BJ (cell line): ENCODE data around the gene EFHB. TPM values are rescaled to one million over a fixed set of nuclear protein-coding genes. Genes with fewer than 3 reads are reported as not detected.

Experiments used
- CTCF ChIA-PET: fragments of 350-600 bp; formaldehyde crosslinking; extraction: SDS; loops from one replicate; lab custom pipeline; 2021; ENCODE audit warnings: antibody characterized with exemption, inconsistent platforms; lab: Yijun Ruan, JAX
- POLR2A ChIA-PET: fragments of 300-600 bp; sonication (Branson Sonifier 250); formaldehyde crosslinking; extraction: SDS; loops from one replicate; lab custom pipeline; 2021; ENCODE audit warnings: antibody characterized with exemption; lab: Charles Lee
- DNase-seq: peaks from one replicate; pipeline ENCODE4 v3.0.0-alpha.2; 2011; ENCODE audit warnings: low read depth
- H3K27me3 ChIP-seq: 2 replicates; pipeline ENCODE4 v1.6.0; 2011; ENCODE audit warnings: low read length; ENCODE audit not compliant: control insufficient read depth, insufficient read depth
- H3K36me3 ChIP-seq: 2 replicates; pipeline ENCODE4 v1.5.1; 2011; ENCODE audit warnings: low read length; ENCODE audit not compliant: control insufficient read depth, insufficient read depth
- H3K4me3 ChIP-seq: 2 replicates; pipeline ENCODE4 v1.5.1; 2011; ENCODE audit warnings: low read depth, mild to moderate bottlenecking, control low read depth, low read length
- CTCF ChIP-seq: IDR thresholded peaks from 2 replicates; pipeline ENCODE4 v1.5.1; 2011; ENCODE audit warnings: low read depth, mild to moderate bottlenecking, control low read depth, inconsistent platforms, low read length, moderate library complexity; ENCODE audit not compliant: insufficient read depth
- polyA plus RNA-seq: library from polyadenylated mRNA; depleted of rRNA; stranded (reverse); fragments of >200 nt; gene quantifications from 2 replicates; pipeline ENCODE4 v1.2.3, GENCODE V29; 2011

EFHB gene
- polyA plus RNA-seq, 1 experiment = 0.42 TPM

- Histone ChIP-seq H3K4me3 (no peak overlapping the region), H3K36me3 (no peaks in the 10 kb centered on the region), H3K27me3 (no peaks in the 10 kb centered on the region)
- no peak for TF ChIP-seq CTCF
- no peak for DNase-seq
- ChIA-PET CTCF (no interaction called here), POLR2A (no interaction called here)
Observed at GRCh38 chr3:19931767-19932188, 2.2 kb downstream of the EFHB start.

DNA sequence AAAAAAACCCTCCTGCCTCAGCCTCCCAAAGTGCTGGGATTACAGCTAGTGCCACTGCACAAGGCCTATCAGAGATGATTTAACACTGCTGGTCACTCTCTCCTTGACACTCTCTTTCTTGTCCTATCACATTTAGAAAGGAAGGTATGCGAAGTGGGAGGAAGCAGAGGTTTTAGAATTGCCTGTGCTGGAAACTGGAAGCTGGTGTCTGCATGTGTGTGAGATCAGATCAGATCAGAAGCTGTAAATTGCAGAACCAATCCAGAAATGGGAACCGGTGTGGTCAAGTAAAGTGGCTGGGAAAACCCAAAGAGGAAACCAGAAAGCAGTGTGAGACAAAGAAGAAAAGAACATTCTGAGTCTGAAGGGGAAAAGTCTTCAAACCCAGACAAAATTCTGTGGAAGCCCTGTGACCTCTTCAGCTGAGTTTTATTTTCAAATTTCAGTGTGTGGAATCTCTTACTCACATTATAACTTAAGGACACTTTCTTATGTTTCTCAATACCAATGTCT, 2.8 kb downstream of the EFHB start:
- no peak for DNase-seq
- CTCF ChIA-PET = no interaction called here
- H3K27me3 ChIP-seq = no peaks in the 10 kb centered on the region
- no peak for TF ChIP-seq CTCF
- H3K4me3 ChIP-seq = no peak overlapping the region
- POLR2A ChIA-PET = no interaction called here
- H3K36me3 ChIP-seq = no peaks in the 10 kb centered on the region

DNA sequence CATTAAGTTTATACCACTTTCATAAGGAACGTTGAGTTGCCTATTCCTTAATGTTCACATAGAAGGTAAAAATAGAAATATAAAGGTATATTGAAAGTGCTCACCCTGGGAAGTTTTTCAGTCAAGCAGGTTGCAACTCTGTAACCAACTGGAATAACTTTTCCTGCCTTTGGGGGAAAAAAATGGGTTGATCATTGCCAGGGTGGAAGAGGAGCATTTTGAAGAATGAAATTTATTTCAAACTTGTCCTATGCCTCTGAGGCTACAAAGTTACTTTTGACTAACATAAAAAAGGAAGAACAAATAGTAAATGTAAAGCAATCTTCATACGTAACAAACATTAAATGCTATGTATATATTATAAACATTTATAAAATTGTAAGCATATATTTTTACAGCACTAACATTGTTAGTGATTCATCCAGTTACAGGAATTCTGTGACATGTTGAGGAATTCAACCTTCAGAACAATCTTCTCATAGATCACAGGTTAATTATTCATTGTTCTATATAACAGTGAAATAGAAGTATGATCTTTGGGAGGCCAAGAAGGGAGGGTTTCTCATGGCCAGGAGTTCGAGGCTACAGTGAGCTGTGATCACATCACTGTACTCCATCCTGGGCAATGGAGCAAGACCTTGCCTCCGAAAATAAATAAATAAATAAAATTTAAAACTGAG, 13.5 kb downstream of the EFHB start:
- H3K36me3 ChIP-seq = no peaks in the 10 kb centered on the region
- no peaks in the 10 kb centered on the region for H3K27me3 ChIP-seq
- CTCF ChIA-PET = no interaction called here

DNA sequence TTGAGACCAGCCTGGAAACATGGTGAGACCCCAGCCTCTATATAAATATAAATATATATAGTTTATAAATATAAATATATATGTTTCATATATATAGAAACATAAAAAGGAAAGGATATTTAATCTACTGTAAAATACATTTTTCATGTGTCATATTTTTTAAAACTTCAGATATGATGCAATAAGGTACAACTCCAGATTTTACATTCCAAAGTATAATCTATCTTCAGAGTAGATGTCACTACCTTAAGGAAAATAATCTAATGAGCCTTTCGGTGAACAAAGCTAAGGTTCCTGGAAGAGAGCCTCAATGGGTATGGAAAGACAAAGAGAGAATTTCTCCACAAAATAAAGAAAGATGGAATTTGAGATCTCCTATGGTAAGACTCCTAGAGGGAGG, 16.9 kb downstream of the EFHB start:
- Histone ChIP-seq H3K36me3 (no peaks in the 10 kb centered on the region), H3K27me3 (no peaks in the 10 kb centered on the region), H3K4me3 (no peak overlapping the region)
- CTCF ChIA-PET = no interaction called here
- POLR2A ChIA-PET = no interaction called here
- DNase-seq = no peak
- no peak for TF ChIP-seq CTCF

More for the DNA sequence above, 13.5 kb downstream of the EFHB start:
- H3K4me3 ChIP-seq = no peak overlapping the region
- no peak for DNase-seq
- TF ChIP-seq CTCF = no peak
- POLR2A ChIA-PET = no interaction called here

DNA sequence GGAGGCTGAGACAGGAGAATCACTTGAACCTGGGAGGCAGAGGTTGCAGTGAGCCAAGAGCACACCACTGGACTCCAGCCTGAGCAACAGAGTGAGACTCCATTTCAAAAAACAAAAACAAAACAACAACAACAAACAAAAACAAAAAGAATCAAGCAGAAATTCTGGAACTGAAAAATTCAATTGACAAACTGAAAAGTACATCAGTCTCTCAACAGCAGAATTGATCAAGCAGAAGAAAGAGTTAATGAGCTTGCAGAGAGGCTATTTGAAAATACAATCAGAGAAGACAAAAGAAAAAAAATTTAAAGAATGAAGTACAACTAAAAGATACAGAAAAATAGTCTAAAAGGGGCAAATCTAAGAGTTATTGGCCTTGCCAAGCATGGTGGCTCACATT, 22.6 kb downstream of the EFHB start:
- Histone ChIP-seq H3K36me3 (no peaks in the 10 kb centered on the region), H3K27me3 (no peaks in the 10 kb centered on the region), H3K4me3 (no peak overlapping the region)
- DNase-seq = no peak
- CTCF ChIA-PET = no interaction called here
- TF ChIP-seq CTCF = no peak
- POLR2A ChIA-PET = no interaction called here
